22Rv1 (cell line): ENCODE data around the gene NPHP4.

Source experiments
- H3K27ac ChIP-seq: fragments of 450-650 bp; 2 replicates; pipeline ENCODE4 v1.5.1; 2017
- CTCF ChIP-seq: fragments of 450-650 bp; IDR thresholded peaks from 2 replicates; pipeline ENCODE4 v1.5.1; 2017; ENCODE audit warnings: mild to moderate bottlenecking
- ZFX ChIP-seq: fragments of 450-650 bp; IDR thresholded peaks from 2 replicates; pipeline ENCODE4 v1.6.1; 2017; ENCODE audit warnings: antibody characterized with exemption, borderline replicate concordance

NPHP4 gene

GRCh38 chr1:6012529-6013318 is 20.5 kb upstream of the NPHP4 start:
- TF ChIP-seq ZFX (no peak), CTCF (no peak)
- H3K27ac ChIP-seq: no peak overlapping the region

- TF ChIP-seq CTCF (no peak), ZFX (no peak)
Measured at GRCh38 chr1:6011946-6012258, 19.7 kb upstream of the NPHP4 start.

GRCh38 chr1:6011161-6011945 is 19.1 kb upstream of the NPHP4 start:
- TF ChIP-seq ZFX: no peak
- no peak for TF ChIP-seq CTCF
- H3K27ac ChIP-seq: no peak overlapping the region

More at GRCh38 chr1:6011946-6012258, 19.7 kb upstream of the NPHP4 start:
- H3K27ac ChIP-seq: no peak overlapping the region

GRCh38 chr1:6010554-6010953 is 18.3 kb upstream of the NPHP4 start:
- TF ChIP-seq CTCF: no peak
- TF ChIP-seq ZFX: no peak
- H3K27ac ChIP-seq: no peak overlapping the region

DNA sequence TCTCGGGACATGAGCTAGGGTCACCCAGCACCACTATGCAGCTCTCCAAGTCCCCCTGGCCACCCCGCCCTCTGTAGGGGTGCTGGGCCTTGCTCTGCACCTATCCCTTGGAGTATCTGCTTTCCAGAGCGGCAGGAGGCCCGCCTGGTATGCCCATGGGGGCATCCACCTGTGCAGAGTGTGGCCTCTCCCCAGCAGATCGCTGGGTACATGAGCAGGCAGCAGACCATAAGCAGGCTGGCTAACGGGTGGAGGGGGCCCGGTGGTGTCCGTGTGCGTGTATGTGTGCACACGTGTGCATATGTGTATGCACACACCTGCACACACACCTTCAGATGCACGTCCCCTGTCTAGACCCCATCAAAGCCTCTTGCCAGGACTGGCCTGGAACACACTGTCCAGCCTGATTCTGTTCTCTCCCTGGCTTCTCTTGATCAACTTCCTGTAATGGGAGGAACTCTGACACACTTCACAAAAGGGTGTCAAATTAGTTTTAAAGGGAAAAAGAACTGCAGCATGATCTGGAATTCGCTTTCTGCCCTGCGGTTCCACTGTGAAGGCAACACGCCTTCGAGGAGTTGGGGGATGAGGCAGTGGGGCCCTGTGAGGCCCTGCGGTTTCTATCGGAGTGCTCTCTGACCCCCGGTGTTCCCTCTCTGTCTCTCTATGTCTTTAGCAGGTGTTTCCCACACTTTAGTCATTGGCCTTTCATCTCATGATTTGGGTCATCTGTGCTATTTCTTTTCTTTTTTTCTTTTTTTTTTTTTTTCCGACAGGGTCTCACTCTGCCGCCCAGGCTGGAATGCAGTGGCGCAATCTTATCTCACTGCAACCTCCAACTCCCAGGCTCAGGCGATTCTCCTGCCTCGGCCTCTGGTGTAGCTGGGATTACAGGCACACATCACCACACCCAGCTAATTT is 17.2 kb upstream of the NPHP4 start:
- H3K27ac ChIP-seq: no peak overlapping the region
- TF ChIP-seq CTCF (no peak), ZFX (no peak)

- no peak for TF ChIP-seq CTCF
- no peak for TF ChIP-seq ZFX
- H3K27ac ChIP-seq: no peak overlapping the region
Measured at GRCh38 chr1:6008696-6009095, 16.5 kb upstream of the NPHP4 start.
